GM23338 (cell line): Measurements from ENCODE around the gene CCDC9B. TPM values are rescaled to one million over a fixed set of nuclear protein-coding genes. Genes with fewer than 3 reads are reported as not detected.

Source experiments
- ATAC-seq: fragments of 200-7000 bp; cut with Tn5 transposase; 3 replicates; pipeline ENCODE4 v1.9.1; 2020
- DNase-seq: peaks from one replicate; pipeline ENCODE4 v3.0.0-alpha.2; 2015; ENCODE audit warnings: low spot score
- H2AFZ ChIP-seq: fragments of 200-600 bp; sonication (generic); 2 replicates; pipeline ENCODE4 v1.8.0; 2016; ENCODE audit warnings: antibody characterized with exemption, mild to moderate bottlenecking, moderate library complexity
- H3F3A ChIP-seq: fragments of 200-600 bp; sonication (generic); replicated peaks from 2 replicates; pipeline ENCODE4 v1.8.0; 2017; ENCODE audit warnings: antibody characterized with exemption, mixed run types, low read depth
- H3K27ac ChIP-seq: fragments of 200-600 bp; sonication (generic); 2 replicates; pipeline ENCODE4 v1.6.1; 2016; ENCODE audit warnings: low read depth
- H3K27me3 ChIP-seq: fragments of 200-600 bp; sonication (generic); 2 replicates; pipeline ENCODE4 v1.8.0; 2016; ENCODE audit warnings: mild to moderate bottlenecking, mixed run types, moderate library complexity; ENCODE audit not compliant: insufficient read depth
- H3K36me3 ChIP-seq: fragments of 200-600 bp; sonication (generic); 2 replicates; pipeline ENCODE4 v1.8.0; 2016; ENCODE audit warnings: mild to moderate bottlenecking; ENCODE audit not compliant: insufficient read depth
- H3K4me1 ChIP-seq: fragments of 200-600 bp; sonication (generic); 2 replicates; pipeline ENCODE4 v1.8.0; 2016; ENCODE audit warnings: mild to moderate bottlenecking, moderate library complexity; ENCODE audit not compliant: insufficient read depth
- H3K4me2 ChIP-seq: fragments of 200-600 bp; sonication (generic); 2 replicates; pipeline ENCODE4 v1.7.1; 2017; ENCODE audit warnings: mixed run types
- H3K4me3 ChIP-seq: fragments of 200-600 bp; sonication (generic); 2 replicates; pipeline ENCODE4 v1.6.1; 2016; ENCODE audit warnings: mixed run types
- H3K79me2 ChIP-seq: fragments of 200-600 bp; sonication (generic); replicated peaks from 2 replicates; pipeline ENCODE4 v1.8.0; 2017; ENCODE audit warnings: mild to moderate bottlenecking; ENCODE audit not compliant: insufficient read depth
- H3K9me2 ChIP-seq: fragments of 200-600 bp; sonication (generic); 2 replicates; pipeline ENCODE4 v1.8.0; 2017; ENCODE audit not compliant: insufficient read depth
- H4K20me1 ChIP-seq: fragments of 200-600 bp; sonication (generic); replicated peaks from 2 replicates; pipeline ENCODE4 v1.8.0; 2017; ENCODE audit warnings: mild to moderate bottlenecking; ENCODE audit not compliant: insufficient read depth
- H3K27ac Mint-ChIP-seq: 2 replicates; pipeline ENCODE4 v1.8.0; 2020; ENCODE audit warnings: inconsistent platforms, mild to moderate bottlenecking, moderate library complexity, mixed read lengths
- H3K27me3 Mint-ChIP-seq: 3 replicates; pipeline ENCODE4 v1.8.0; 2022; ENCODE audit warnings: low read depth, mild to moderate bottlenecking, moderate library complexity, mixed read lengths, inconsistent platforms; ENCODE audit not compliant: insufficient read depth, poor library complexity
- H3K36me3 Mint-ChIP-seq: 3 replicates; pipeline ENCODE4 v1.8.0; 2021; ENCODE audit warnings: low read depth, mild to moderate bottlenecking, inconsistent platforms, moderate library complexity, mixed read lengths
- H3K4me1 Mint-ChIP-seq: 3 replicates; pipeline ENCODE4 v1.8.0; 2020; ENCODE audit warnings: mild to moderate bottlenecking, inconsistent platforms, mixed read lengths
- H3K4me3 Mint-ChIP-seq: 3 replicates; pipeline ENCODE4 v1.8.0; 2021; ENCODE audit warnings: moderate library complexity, mild to moderate bottlenecking, inconsistent platforms, mixed read lengths
- H3K9me3 Mint-ChIP-seq: 3 replicates; pipeline ENCODE4 v1.8.0; 2020; ENCODE audit warnings: moderate library complexity, mild to moderate bottlenecking, inconsistent platforms, mixed read lengths
- CREB1 ChIP-seq: fragments of 250-450 bp; sonication (Bioruptor Pico); IDR thresholded peaks from 2 replicates; pipeline ENCODE4 v1.5.0; 2020; ENCODE audit warnings: low read depth, mild to moderate bottlenecking, moderate library complexity
- EZH2 ChIP-seq: fragments of 200-600 bp; sonication (generic); IDR thresholded peaks from one replicate; pipeline ENCODE4 v1.8.0; 2017; ENCODE audit warnings: antibody characterized with exemption, mild to moderate bottlenecking, low read depth; ENCODE audit not compliant: unreplicated experiment
- EZH2phosphoT487 ChIP-seq: fragments of 200-600 bp; sonication (generic); IDR thresholded peaks from one replicate; pipeline ENCODE4 v1.8.1; 2018; ENCODE audit warnings: antibody characterized with exemption; ENCODE audit not compliant: unreplicated experiment
- JUNB ChIP-seq: IDR thresholded peaks from one replicate; pipeline ENCODE4 v1.6.1; 2016; ENCODE audit warnings: antibody characterized with exemption; ENCODE audit not compliant: unreplicated experiment
- STAT1 ChIP-seq: IDR thresholded peaks from one replicate; pipeline ENCODE4 v1.6.1; 2016; ENCODE audit warnings: antibody characterized with exemption; ENCODE audit not compliant: unreplicated experiment
- ZNF114 ChIP-seq: fragments of 250-450 bp; sonication (Bioruptor Pico); IDR thresholded peaks from 2 replicates; pipeline ENCODE4 v1.5.0; 2020; ENCODE audit warnings: mild to moderate bottlenecking, moderate library complexity
- polyA plus RNA-seq: library from polyadenylated mRNA; unstranded; fragments of >200 nt; fragmentation: Nextera tagmentation; extraction: Ambion mirVana; gene quantifications from 2 replicates; pipeline ENCODE4 v1.2.1, GENCODE V29; 2016
- total RNA-seq: library from RNA; depleted of rRNA; stranded (reverse); fragments of >200 nt; shearing (Covaris generic); gene quantifications from 2 replicates; pipeline ENCODE4 v1.2.3, GENCODE V29; 2014
- TF ChIP-seq, protein P1 (sequence below): fragments of 250-450 bp; sonication (Bioruptor Pico); IDR thresholded peaks from 2 replicates; pipeline ENCODE4 v1.5.0; 2020; ENCODE audit warnings: mild to moderate bottlenecking, moderate library complexity
- TF ChIP-seq, protein P2 (sequence below), 2 experiments: fragments of 200-600 bp in 1 of 2; sonication (generic) in 1 of 2; conservative IDR thresholded peaks; 2 replicates each; pipeline versions ENCODE4 v1.5.1 to v1.6.1; 2016 to 2017; ENCODE audit warnings: antibody characterized with exemption in 2 of 2, low read depth in 2 of 2, mild to moderate bottlenecking in 2 of 2, moderate library complexity in 1 of 2

Gene CCDC9B
- total and polyA plus RNA-seq, 2 experiments from 2014 or later = 0.18 to 0.97 TPM

DNA sequence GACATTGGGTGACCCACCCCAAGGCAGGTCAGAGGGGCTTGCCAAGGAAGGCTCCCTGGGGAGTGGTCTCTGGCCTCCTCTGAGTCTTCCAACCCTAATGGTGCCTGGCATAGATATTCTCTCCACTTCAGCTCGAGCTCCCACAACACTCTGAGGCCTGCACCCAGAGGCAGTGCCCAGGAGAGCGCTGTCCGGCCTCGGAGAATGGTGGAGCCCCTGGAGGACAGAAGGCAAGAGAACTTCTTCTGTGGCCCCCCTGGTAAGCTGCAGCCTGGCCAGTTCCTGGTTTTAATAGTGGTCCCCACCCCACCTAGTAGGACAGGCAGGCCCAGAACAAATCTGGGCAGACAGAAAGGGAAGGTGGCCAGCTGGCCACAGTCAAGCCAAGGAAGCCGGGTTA lies 24.3 kb upstream of the CCDC9B start (continued):
- TF ChIP-seq, protein P1, sequence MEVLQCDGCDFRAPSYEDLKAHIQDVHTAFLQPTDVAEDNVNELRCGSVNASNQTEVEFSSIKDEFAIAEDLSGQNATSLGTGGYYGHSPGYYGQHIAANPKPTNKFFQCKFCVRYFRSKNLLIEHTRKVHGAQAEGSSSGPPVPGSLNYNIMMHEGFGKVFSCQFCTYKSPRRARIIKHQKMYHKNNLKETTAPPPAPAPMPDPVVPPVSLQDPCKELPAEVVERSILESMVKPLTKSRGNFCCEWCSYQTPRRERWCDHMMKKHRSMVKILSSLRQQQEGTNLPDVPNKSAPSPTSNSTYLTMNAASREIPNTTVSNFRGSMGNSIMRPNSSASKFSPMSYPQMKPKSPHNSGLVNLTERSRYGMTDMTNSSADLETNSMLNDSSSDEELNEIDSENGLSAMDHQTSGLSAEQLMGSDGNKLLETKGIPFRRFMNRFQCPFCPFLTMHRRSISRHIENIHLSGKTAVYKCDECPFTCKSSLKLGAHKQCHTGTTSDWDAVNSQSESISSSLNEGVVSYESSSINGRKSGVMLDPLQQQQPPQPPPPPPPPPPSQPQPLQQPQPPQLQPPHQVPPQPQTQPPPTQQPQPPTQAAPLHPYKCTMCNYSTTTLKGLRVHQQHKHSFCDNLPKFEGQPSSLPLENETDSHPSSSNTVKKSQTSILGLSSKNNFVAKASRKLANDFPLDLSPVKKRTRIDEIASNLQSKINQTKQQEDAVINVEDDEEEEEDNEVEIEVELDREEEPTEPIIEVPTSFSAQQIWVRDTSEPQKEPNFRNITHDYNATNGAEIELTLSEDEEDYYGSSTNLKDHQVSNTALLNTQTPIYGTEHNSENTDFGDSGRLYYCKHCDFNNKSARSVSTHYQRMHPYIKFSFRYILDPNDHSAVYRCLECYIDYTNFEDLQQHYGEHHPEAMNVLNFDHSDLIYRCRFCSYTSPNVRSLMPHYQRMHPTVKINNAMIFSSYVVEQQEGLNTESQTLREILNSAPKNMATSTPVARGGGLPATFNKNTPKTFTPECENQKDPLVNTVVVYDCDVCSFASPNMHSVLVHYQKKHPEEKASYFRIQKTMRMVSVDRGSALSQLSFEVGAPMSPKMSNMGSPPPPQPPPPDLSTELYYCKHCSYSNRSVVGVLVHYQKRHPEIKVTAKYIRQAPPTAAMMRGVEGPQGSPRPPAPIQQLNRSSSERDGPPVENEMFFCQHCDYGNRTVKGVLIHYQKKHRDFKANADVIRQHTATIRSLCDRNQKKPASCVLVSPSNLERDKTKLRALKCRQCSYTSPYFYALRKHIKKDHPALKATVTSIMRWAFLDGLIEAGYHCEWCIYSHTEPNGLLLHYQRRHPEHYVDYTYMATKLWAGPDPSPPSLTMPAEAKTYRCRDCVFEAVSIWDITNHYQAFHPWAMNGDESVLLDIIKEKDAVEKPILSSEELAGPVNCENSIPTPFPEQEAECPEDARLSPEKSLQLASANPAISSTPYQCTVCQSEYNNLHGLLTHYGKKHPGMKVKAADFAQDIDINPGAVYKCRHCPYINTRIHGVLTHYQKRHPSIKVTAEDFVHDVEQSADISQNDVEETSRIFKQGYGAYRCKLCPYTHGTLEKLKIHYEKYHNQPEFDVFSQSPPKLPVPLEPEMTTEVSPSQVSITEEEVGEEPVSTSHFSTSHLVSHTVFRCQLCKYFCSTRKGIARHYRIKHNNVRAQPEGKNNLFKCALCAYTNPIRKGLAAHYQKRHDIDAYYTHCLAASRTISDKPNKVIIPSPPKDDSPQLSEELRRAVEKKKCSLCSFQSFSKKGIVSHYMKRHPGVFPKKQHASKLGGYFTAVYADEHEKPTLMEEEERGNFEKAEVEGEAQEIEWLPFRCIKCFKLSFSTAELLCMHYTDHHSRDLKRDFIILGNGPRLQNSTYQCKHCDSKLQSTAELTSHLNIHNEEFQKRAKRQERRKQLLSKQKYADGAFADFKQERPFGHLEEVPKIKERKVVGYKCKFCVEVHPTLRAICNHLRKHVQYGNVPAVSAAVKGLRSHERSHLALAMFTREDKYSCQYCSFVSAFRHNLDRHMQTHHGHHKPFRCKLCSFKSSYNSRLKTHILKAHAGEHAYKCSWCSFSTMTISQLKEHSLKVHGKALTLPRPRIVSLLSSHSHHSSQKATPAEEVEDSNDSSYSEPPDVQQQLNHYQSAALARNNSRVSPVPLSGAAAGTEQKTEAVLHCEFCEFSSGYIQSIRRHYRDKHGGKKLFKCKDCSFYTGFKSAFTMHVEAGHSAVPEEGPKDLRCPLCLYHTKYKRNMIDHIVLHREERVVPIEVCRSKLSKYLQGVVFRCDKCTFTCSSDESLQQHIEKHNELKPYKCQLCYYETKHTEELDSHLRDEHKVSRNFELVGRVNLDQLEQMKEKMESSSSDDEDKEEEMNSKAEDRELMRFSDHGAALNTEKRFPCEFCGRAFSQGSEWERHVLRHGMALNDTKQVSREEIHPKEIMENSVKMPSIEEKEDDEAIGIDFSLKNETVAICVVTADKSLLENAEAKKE = no peak

DNA sequence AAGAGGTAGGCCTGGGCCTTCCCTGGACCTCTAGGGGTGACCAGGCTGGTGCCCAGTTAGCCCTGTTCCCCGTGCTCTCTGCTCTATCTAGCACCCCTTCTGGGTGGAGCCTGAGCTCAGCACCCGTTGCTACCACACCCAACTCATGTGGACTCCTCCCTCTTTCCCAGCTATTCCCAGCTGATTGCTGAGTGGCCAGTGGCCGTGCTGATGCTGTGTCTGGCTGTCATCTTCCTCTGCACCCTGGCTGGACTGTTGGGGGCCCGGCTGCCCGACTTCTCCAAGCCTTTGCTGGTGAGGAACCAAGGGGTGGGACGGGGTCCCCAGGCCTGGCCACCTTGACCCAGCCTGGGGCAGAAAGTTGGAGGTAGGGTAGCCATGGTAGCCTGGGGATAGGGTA lies 23.5 kb upstream of the CCDC9B start:
- peaks cover 2% of the 10 kb centered on the region; the same call in 2 of the 3 replicates for H3K9me3 Mint-ChIP-seq
- H3K4me1 ChIP-seq = peaks cover under 1% of the 10 kb centered on the region; the same call in 1 of the 2 replicates
- DNase-seq (no peak), ATAC-seq (no peak)
- no peak overlapping the region for H3K4me2 ChIP-seq
- no peak overlapping the region for H2AFZ ChIP-seq
- H3K79me2 ChIP-seq = no peaks in the 10 kb centered on the region
- H3K27ac Mint-ChIP-seq = no peak overlapping the region
- H3F3A ChIP-seq = peaks cover 3% of the 10 kb centered on the region; the same call in 1 of the 2 replicates
- no peaks in the 10 kb centered on the region for H3K9me2 ChIP-seq
- H3K36me3 Mint-ChIP-seq = no peaks in the 10 kb centered on the region; the same call in 2 of the 3 replicates
- peaks cover 12% of the 10 kb centered on the region for H3K4me1 Mint-ChIP-seq
- H3K27me3 ChIP-seq = peaks cover 34% of the 10 kb centered on the region
- no peak overlapping the region for H3K4me3 ChIP-seq
- H3K27ac ChIP-seq = no peak overlapping the region
- peaks cover 30% of the 10 kb centered on the region for H3K27me3 Mint-ChIP-seq
- H3K4me3 Mint-ChIP-seq = no peak overlapping the region
- H4K20me1 ChIP-seq = no peaks in the 10 kb centered on the region
- H3K36me3 ChIP-seq = no peaks in the 10 kb centered on the region
- TF ChIP-seq, protein P1 = no peak
- TF ChIP-seq ZNF114 (CRISPR knock-in tag) (no peak), STAT1 (no peak), JUNB (no peak), CREB1 (CRISPR knock-in tag) (no peak), EZH2 (no peak), EZH2phosphoT487 (no peak)
- TF ChIP-seq, protein P2, sequence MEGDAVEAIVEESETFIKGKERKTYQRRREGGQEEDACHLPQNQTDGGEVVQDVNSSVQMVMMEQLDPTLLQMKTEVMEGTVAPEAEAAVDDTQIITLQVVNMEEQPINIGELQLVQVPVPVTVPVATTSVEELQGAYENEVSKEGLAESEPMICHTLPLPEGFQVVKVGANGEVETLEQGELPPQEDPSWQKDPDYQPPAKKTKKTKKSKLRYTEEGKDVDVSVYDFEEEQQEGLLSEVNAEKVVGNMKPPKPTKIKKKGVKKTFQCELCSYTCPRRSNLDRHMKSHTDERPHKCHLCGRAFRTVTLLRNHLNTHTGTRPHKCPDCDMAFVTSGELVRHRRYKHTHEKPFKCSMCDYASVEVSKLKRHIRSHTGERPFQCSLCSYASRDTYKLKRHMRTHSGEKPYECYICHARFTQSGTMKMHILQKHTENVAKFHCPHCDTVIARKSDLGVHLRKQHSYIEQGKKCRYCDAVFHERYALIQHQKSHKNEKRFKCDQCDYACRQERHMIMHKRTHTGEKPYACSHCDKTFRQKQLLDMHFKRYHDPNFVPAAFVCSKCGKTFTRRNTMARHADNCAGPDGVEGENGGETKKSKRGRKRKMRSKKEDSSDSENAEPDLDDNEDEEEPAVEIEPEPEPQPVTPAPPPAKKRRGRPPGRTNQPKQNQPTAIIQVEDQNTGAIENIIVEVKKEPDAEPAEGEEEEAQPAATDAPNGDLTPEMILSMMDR (conservative IDR thresholded peaks at IDR 0.05; ENCODE audit: low read depth in 2 of 2) = no peak
